CD8-positive, alpha-beta memory T cell (primary cell): ENCODE data around the gene SBF1. TPM values are rescaled to one million over a fixed set of nuclear protein-coding genes. Genes with fewer than 3 reads are reported as not detected.

Experiments used
- CTCF ChIA-PET: fragments of 350-600 bp; sonication (Branson Sonifier 250); formaldehyde crosslinking; loops from one replicate; lab custom pipeline; 2021; ENCODE audit warnings: antibody characterized with exemption; lab: Charles Lee
- POLR2A ChIA-PET: fragments of 350-600 bp; sonication (Branson Sonifier 250); formaldehyde crosslinking; loops from one replicate; lab custom pipeline; 2021; ENCODE audit warnings: antibody characterized with exemption; lab: Charles Lee
- DNase-seq, 5 donors: peaks; one replicate each; pipeline versions ENCODE4 v3.0.0 to v3.0.0-alpha.2; 2020 to 2022; ENCODE audit warnings: mixed read lengths in 1 of 5
- H3K27ac ChIP-seq: one replicate; pipeline ENCODE4 v1.7.0; 2013; ENCODE audit warnings: low read depth, mild to moderate bottlenecking, low read length, moderate library complexity
- H3K27me3 ChIP-seq: 2 replicates; pipeline ENCODE4 v1.7.0; 2013; ENCODE audit warnings: low read length, mild to moderate bottlenecking; ENCODE audit not compliant: insufficient read depth, poor library complexity, severe bottlenecking
- H3K36me3 ChIP-seq: 2 replicates; pipeline ENCODE4 v1.7.0; 2013; ENCODE audit warnings: mild to moderate bottlenecking, low read length, moderate library complexity; ENCODE audit not compliant: insufficient read depth
- H3K4me1 ChIP-seq: 2 replicates; pipeline ENCODE4 v1.7.0; 2013; ENCODE audit warnings: mild to moderate bottlenecking, low read length, moderate library complexity; ENCODE audit not compliant: insufficient read depth
- H3K4me3 ChIP-seq: 2 replicates; pipeline ENCODE4 v1.7.0; 2013; ENCODE audit warnings: mild to moderate bottlenecking, low read length
- H3K9me3 ChIP-seq: 2 replicates; pipeline ENCODE4 v1.7.0; 2013; ENCODE audit warnings: mild to moderate bottlenecking, low read length
- H3K27ac Mint-ChIP-seq, 8 donors: one replicate each; pipeline ENCODE4 v1.8.0; 2020 to 2021; ENCODE audit warnings: mixed read lengths in 8 of 8, mild to moderate bottlenecking in 6 of 8, inconsistent platforms in 3 of 8, moderate library complexity in 3 of 8
- H3K27me3 Mint-ChIP-seq, 2 donors: one replicate each; pipeline ENCODE4 v1.8.0; 2020 to 2021; ENCODE audit warnings: mixed read lengths in 2 of 2, mild to moderate bottlenecking in 1 of 2, moderate library complexity in 1 of 2
- H3K36me3 Mint-ChIP-seq, 3 donors: one replicate each; pipeline ENCODE4 v1.8.0; 2020 to 2021; ENCODE audit warnings: mixed read lengths in 3 of 3, inconsistent platforms in 1 of 3, mild to moderate bottlenecking in 1 of 3
- H3K4me1 Mint-ChIP-seq, 3 donors: one replicate each; pipeline ENCODE4 v1.8.0; 2020 to 2021; ENCODE audit warnings: mixed read lengths in 3 of 3, inconsistent platforms in 1 of 3, mild to moderate bottlenecking in 1 of 3
- H3K4me3 Mint-ChIP-seq, 7 donors: one replicate each; pipeline ENCODE4 v1.8.0; 2020 to 2021; ENCODE audit warnings: mixed read lengths in 7 of 7, mild to moderate bottlenecking in 6 of 7, moderate library complexity in 4 of 7, inconsistent platforms in 2 of 7
- H3K9me3 Mint-ChIP-seq, 5 donors: one replicate each; pipeline ENCODE4 v1.8.0; 2020 to 2022; ENCODE audit warnings: mixed read lengths in 5 of 5, mild to moderate bottlenecking in 3 of 5, moderate library complexity in 2 of 5, inconsistent platforms in 1 of 5
- polyA plus RNA-seq: library from polyadenylated mRNA; unstranded; fragments of 300-500 nt; fragmentation: Illumina TruSeq; gene quantifications from one replicate; pipeline ENCODE4 v1.2.3, GENCODE V29; 2021
- total RNA-seq, 2 experiments: library from RNA; stranded (reverse); gene quantifications; one replicate each; pipeline ENCODE4 v1.2.3, GENCODE V29; 2021

Gene SBF1
- total and polyA plus RNA-seq, 3 experiments from 2014 or later = 43.8 to 150 (median 144) TPM

GRCh38 chr22:50438305-50439275 is 36.2 kb downstream of the SBF1 start:
- Histone ChIP-seq H3K9me3 (no peaks in the 10 kb centered on the region), H3K27me3 (no peaks in the 10 kb centered on the region), H3K4me3 (no peak overlapping the region), H3K4me1 (no peaks in the 10 kb centered on the region), H3K36me3 (peaks cover 5% of the 10 kb centered on the region), H3K27ac (no peak overlapping the region)
- Mint-ChIP-seq H3K4me1 (peaks cover 6 to 11% (median 7%) of the 10 kb centered on the region in 3 donors), H3K9me3 (no peaks in the 10 kb centered on the region), H3K4me3 (no peak overlapping the region), H3K36me3 (peaks cover 0 to 69% (median 4%) of the 10 kb centered on the region in 3 donors), H3K27ac (peak overlapping the region in 1 of 8 donors; percentile 92), H3K27me3 (no peaks in the 10 kb centered on the region)
- ChIA-PET CTCF (interaction anchor here (1.8 kb wide), 1 partner anchor 59 kb away, joined by 8 read pairs; no protein-coding TSS in a partner anchor), POLR2A (no interaction called here)
- peak in 1 of 5 donors; percentile 52 for DNase-seq

GRCh38 chr22:50437511-50438304 is 37.1 kb downstream of the SBF1 start:
- Histone ChIP-seq H3K27ac (no peak overlapping the region), H3K4me3 (no peak overlapping the region), H3K36me3 (peaks cover 5% of the 10 kb centered on the region), H3K9me3 (no peaks in the 10 kb centered on the region), H3K27me3 (no peaks in the 10 kb centered on the region), H3K4me1 (no peaks in the 10 kb centered on the region)
- DNase-seq = no peak
- Mint-ChIP-seq H3K4me1 (peaks cover 0 to 3% (median 0%) of the 10 kb centered on the region in 3 donors), H3K27ac (peak overlapping the region in 2 of 8 donors; percentile 14 to 50), H3K9me3 (no peaks in the 10 kb centered on the region), H3K27me3 (no peaks in the 10 kb centered on the region), H3K4me3 (no peak overlapping the region), H3K36me3 (peaks cover 0 to 65% (median 2%) of the 10 kb centered on the region in 3 donors)
- CTCF ChIA-PET = interaction anchor here (1.8 kb wide), 1 partner anchor 60 kb away, joined by 8 read pairs; no protein-coding TSS in a partner anchor
- POLR2A ChIA-PET = no interaction called here

GRCh38 chr22:50436841-50437341 is 37.9 kb downstream of the SBF1 start:
- Mint-ChIP-seq H3K9me3 (no peaks in the 10 kb centered on the region), H3K27ac (peak overlapping the region in 1 of 8 donors; percentile 14), H3K4me3 (no peak overlapping the region), H3K27me3 (no peaks in the 10 kb centered on the region), H3K36me3 (peaks cover 0 to 66% (median 2%) of the 10 kb centered on the region in 3 donors), H3K4me1 (no peaks in the 10 kb centered on the region)
- Histone ChIP-seq H3K4me1 (no peaks in the 10 kb centered on the region), H3K27ac (no peak overlapping the region), H3K4me3 (no peak overlapping the region), H3K27me3 (no peaks in the 10 kb centered on the region), H3K9me3 (no peaks in the 10 kb centered on the region), H3K36me3 (peaks cover 11% of the 10 kb centered on the region)
- DNase-seq = no peak
- ChIA-PET POLR2A (no interaction called here), CTCF (no interaction called here)

GRCh38 chr22:50436015-50436830 is 38.6 kb downstream of the SBF1 start:
- POLR2A ChIA-PET = no interaction called here

GRCh38 chr22:50435291-50436014 is 39.4 kb downstream of the SBF1 start:
- Histone ChIP-seq H3K27me3 (no peaks in the 10 kb centered on the region), H3K9me3 (no peaks in the 10 kb centered on the region), H3K4me1 (no peaks in the 10 kb centered on the region), H3K27ac (no peak overlapping the region), H3K4me3 (no peak overlapping the region), H3K36me3 (peaks cover 24% of the 10 kb centered on the region)
- Mint-ChIP-seq H3K9me3 (no peaks in the 10 kb centered on the region), H3K27me3 (peaks cover 0 to 2% of the 10 kb centered on the region in 2 donors), H3K36me3 (peaks cover 0 to 73% (median 2%) of the 10 kb centered on the region in 3 donors), H3K4me3 (no peak overlapping the region), H3K27ac (peak overlapping the region in 3 of 8 donors; percentile 19 to 89 (median 77)), H3K4me1 (no peaks in the 10 kb centered on the region)
- no peak for DNase-seq
- CTCF ChIA-PET = no interaction called here
- POLR2A ChIA-PET = no interaction called here

More at GRCh38 chr22:50436015-50436830, 38.6 kb downstream of the SBF1 start:
- Mint-ChIP-seq H3K9me3 (no peaks in the 10 kb centered on the region), H3K4me1 (no peaks in the 10 kb centered on the region), H3K27ac (peak overlapping the region in 1 of 8 donors; percentile 14), H3K27me3 (peaks cover 0 to 2% of the 10 kb centered on the region in 2 donors), H3K4me3 (no peak overlapping the region), H3K36me3 (peaks cover 0 to 69% (median 2%) of the 10 kb centered on the region in 3 donors)
- no peak overlapping the region for H3K4me3 ChIP-seq
- no peaks in the 10 kb centered on the region for H3K9me3 ChIP-seq
- no peaks in the 10 kb centered on the region for H3K27me3 ChIP-seq
- CTCF ChIA-PET = no interaction called here
- H3K27ac ChIP-seq = no peak overlapping the region
- no peaks in the 10 kb centered on the region for H3K4me1 ChIP-seq
- no peak for DNase-seq
- peaks cover 17% of the 10 kb centered on the region for H3K36me3 ChIP-seq

GRCh38 chr22:50434849-50435248 is 40.0 kb downstream of the SBF1 start:
- peaks cover 0 to 75% (median 2%) of the 10 kb centered on the region in 3 donors for H3K36me3 Mint-ChIP-seq
- CTCF ChIA-PET = no interaction called here

More at GRCh38 chr22:50434849-50435248, 40.0 kb downstream of the SBF1 start:
- H3K9me3 Mint-ChIP-seq = no peaks in the 10 kb centered on the region
- no peak for DNase-seq
- H3K4me3 Mint-ChIP-seq = no peak overlapping the region
- Histone ChIP-seq H3K9me3 (no peaks in the 10 kb centered on the region), H3K27ac (no peak overlapping the region), H3K4me1 (no peaks in the 10 kb centered on the region), H3K27me3 (no peaks in the 10 kb centered on the region), H3K36me3 (peaks cover 26% of the 10 kb centered on the region), H3K4me3 (no peak overlapping the region)
- H3K27me3 Mint-ChIP-seq = peaks cover 0 to 2% of the 10 kb centered on the region in 2 donors
- POLR2A ChIA-PET = no interaction called here
- no peaks in the 10 kb centered on the region for H3K4me1 Mint-ChIP-seq
- peak overlapping the region in 3 of 8 donors; percentile 19 to 89 (median 77) for H3K27ac Mint-ChIP-seq
